Activated CD4-positive, alpha-beta T cell treated with anti-CD3 and anti-CD28 coated beads, Interleukin-2, amount 50 U/mL, for 24 hours (primary cell): ENCODE measurements around the gene CCDC61.

Experiments
- DNase-seq, 2 donors: peaks; one replicate each; pipeline ENCODE4 v3.0.0-alpha.2; 2020; ENCODE audit warnings: low read depth in 1 of 2, low spot score in 1 of 2

Gene CCDC61

GRCh38 chr19:45994998-45995714 is at the start of gene CCDC61:
TSS of gene CCDC61 (plus strand) at chr19:45995467. CDS start at chr19:46003019, 7,552 bp downstream.
- peak; percentile 91 to 97 for DNase-seq

GRCh38 chr19:45947926-45948325 is 47.3 kb upstream of the CCDC61 start:
- DNase-seq: no peak

- DNase-seq: no peak
Observed at GRCh38 chr19:45952341-45952685, 43.0 kb upstream of the CCDC61 start.

- no peak for DNase-seq
Observed at GRCh38 chr19:45952686-45953505, 42.4 kb upstream of the CCDC61 start.

- no peak for DNase-seq
Observed at GRCh38 chr19:45953676-45954075, 41.6 kb upstream of the CCDC61 start.

- DNase-seq: no peak
Observed at GRCh38 chr19:45954156-45954555, 41.1 kb upstream of the CCDC61 start.

- no peak for DNase-seq
Observed at GRCh38 chr19:45955905-45956608, 39.2 kb upstream of the CCDC61 start.

- no peak for DNase-seq
Observed at GRCh38 chr19:45958320-45958719, 36.9 kb upstream of the CCDC61 start.

- DNase-seq: no peak
Observed at GRCh38 chr19:45958769-45959516, 36.3 kb upstream of the CCDC61 start.

GRCh38 chr19:45959517-45960025 is 35.7 kb upstream of the CCDC61 start:
- DNase-seq: no peak

- no peak for DNase-seq
Observed at GRCh38 chr19:45960595-45961235, 34.6 kb upstream of the CCDC61 start.

GRCh38 chr19:45962021-45962420 is 33.2 kb upstream of the CCDC61 start:
- DNase-seq: no peak

- DNase-seq: no peak
Observed at GRCh38 chr19:45967246-45967645, 28.0 kb upstream of the CCDC61 start.

- DNase-seq: no peak
Observed at GRCh38 chr19:45968626-45969025, 26.6 kb upstream of the CCDC61 start.

- no peak for DNase-seq
Observed at GRCh38 chr19:45969676-45970075, 25.6 kb upstream of the CCDC61 start.

GRCh38 chr19:45971260-45971902 is 23.9 kb upstream of the CCDC61 start:
- no peak for DNase-seq

- DNase-seq: no peak
Observed at GRCh38 chr19:45972081-45972946, 23.0 kb upstream of the CCDC61 start.

GRCh38 chr19:45972947-45973540 is 22.2 kb upstream of the CCDC61 start:
- no peak for DNase-seq
